GM19238 (cell line): ENCODE measurements around the gene OPN1MW.
"Not testable (repeated sequence)": the region's sequence is repeated elsewhere in the genome, so short reads cannot be mapped to it uniquely, and the experiment has no call there.

ENCODE experiments used
- DNase-seq: peaks from one replicate; pipeline ENCODE4 v3.0.0; 2011; ENCODE audit warnings: low spot score; ENCODE audit not compliant: insufficient read length

The OPN1MW gene

DNA sequence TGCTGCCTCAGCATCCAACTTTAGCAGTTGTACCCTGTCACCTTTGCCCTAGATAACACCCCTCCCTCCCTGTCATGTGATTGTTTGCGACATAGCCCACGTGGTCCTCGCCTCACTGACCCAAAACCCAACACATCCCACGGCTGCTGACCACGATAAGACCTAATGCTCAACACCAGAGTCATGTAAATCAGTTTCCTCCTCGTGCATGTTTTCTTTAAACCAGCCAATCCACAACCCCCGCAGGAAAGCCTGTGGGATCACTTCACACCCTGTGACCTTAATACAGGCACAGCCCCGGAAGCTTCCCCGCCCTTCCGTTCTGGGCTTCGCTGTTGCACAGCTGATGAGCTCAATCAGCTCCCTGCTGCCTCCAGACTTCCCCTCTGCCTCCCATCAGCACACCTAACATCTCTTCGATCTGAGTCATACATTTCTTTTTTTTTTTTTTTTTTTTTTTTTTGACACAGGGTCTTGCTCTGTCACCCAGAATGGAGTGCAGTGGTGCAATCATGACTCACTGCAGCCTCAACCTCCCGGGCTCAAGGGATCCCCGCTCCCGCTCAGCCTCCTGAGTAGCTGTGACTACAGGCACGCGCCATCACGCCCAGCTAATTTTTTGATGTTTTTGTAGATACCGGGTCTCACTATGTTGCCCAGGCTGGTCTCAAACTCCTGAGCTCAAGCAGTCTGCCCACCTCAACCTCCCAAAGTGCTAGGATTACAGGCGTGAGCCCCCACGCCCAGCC, 27.4 kb downstream of the OPN1MW start:
- DNase-seq: not testable (repeated sequence)

DNA sequence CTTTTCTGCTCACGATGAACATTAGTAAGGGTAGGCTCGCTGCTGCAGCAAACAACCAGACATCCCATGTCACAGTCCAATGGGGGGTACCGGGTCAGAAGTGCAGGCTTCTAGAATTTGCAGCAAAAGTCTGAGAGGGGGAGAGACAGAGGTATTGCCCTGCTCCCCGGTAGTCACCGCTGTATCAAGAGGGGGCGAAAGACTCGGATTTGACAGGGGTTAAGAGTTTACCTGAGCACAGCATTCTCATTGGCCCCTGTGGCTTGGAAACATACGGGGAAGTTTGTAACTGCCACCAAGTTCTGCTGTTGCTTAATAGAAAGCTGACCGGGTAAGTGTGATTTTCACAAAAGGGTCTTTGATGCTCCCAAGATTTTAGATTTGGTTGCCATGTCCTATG, 28.7 kb downstream of the OPN1MW start:
- DNase-seq: not testable (repeated sequence)

- not testable (repeated sequence) for DNase-seq
Measured at GRCh38 chrX:154211499-154211898, 29.1 kb downstream of the OPN1MW start.

GRCh38 chrX:154219456-154219855, 37.1 kb downstream of the OPN1MW start, which contains the start of gene OPN1MW2:
Gene OPN1MW2, plus strand, starts transcription at chrX:154219756. Its CDS starts 60 bp downstream, at chrX:154219816.
- not testable (repeated sequence) for DNase-seq

DNA sequence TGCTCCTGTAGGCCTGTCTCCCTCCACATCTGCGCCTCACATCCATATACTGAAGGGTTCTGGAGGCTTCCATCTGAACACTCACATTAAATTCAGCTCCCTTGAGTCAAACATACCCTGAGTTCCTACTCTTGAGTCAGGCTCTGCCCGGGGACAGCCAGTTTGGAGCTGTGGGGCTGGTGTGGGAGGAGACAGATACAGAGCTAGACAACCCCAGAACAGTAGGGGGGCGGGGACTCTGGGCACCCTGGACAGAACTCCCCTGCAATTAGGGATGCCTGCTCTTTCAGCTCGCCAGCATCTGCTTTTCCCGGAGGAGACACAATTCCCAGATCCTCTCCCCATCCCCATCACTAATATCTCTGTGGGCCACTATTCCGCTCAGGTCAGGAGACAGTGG, 42.9 kb downstream of the OPN1MW start:
- not testable (repeated sequence) for DNase-seq

GRCh38 chrX:154226706-154227105, 44.3 kb downstream of the OPN1MW start:
- DNase-seq: not testable (repeated sequence)

DNA sequence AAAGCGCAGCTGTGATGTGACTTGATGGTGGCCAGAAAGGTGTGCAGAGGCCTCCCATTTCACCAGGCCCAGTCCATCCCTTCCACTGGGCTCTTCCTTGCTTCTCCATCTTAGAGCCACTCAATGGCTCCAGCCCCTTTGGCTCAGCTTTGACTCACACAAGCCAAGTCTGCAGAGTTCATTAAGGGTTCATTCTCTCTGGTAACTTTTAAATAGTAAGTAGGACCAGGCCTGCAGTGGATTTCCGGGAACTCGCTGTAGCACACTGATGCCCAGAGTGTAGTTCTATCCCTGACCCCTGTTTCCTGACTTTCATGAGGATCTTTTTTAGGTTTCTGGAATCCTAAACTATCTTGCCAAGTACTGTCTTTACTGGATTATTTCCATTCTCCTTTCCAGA, 49.0 kb downstream of the OPN1MW start:
- not testable (repeated sequence) for DNase-seq

DNA sequence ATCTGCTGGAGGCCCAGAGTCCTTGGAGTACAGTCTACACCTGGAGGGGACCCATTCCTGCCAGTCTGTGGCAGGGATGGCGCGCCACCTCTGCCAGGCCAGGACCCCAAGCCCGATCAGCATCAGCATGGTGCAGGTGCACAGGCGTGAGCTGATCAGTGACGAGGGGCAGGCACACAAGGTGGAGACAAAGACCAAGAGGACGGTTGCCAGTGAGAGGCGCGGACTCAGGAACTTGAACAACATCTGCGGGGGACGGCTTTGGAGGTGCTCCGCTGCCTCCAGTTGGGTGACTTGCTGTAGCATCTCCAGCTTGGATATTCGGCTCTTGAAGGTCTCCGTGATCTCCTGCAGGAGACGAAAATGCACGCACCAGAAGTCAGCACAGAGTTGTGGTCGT, 51.2 kb downstream of the OPN1MW start:
- DNase-seq: not testable (repeated sequence)

DNA sequence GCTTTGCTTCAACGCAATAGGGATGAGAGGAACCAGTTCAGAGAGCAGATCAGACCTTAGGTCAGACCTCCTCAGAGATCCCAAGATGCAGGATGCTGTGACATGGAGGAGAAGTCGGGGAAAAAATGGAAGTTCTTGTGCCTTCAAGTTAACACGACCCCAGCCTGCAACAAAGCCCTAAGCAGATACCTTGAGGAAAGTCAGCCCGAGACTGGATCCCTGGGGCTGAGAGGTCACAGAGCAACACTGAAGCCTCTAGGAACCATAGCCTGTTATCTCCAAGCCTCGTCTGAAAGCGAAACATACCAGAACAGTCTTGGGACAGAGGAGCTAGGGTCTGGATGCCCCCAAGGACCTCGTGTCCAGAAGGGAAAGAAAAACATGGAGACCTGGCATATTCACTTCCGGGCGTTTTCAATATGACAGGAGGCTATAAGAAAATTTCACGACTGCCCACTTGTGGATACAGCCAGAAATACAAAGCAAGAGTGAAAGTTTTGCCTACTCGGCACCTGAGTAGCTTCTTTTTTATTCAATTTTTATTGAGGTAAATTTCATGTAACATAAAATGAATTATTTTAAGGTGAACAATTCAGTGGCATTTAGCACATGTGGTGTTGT, 56.7 kb downstream of the OPN1MW start:
- DNase-seq: not testable (repeated sequence)

GRCh38 chrX:154239982-154240503, 57.6 kb downstream of the OPN1MW start:
- DNase-seq: not testable (repeated sequence)
